SW 1271 (cell line): ENCODE results near the gene PTH2R.
"Not testable (repeated sequence)": the region's sequence is repeated elsewhere in the genome, so short reads cannot be mapped to it uniquely, and the experiment has no call there.

Experiments
- DNase-seq, 2 experiments: peaks; one replicate each; lab custom pipeline; 2025; lab: John Stamatoyannopoulos, UW

The PTH2R gene

DNA sequence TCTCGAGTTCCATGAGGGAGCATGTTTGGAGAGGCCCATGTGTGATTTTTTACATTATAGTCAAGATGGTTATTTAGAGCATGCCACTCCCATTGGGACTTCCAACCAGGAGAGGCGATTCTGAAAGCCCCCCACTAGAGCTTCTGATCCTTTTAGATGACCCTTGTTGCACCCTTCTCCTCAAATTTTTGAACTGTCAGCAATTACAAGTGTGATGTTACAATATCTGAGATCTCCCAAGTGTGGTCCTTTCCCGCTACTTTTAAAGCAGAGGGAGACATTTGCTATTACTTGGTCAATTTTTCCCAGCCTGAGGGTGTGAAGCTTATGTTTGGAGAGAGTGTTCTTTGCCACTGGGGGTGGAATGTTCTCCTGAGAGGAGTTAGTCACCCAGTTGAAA, 16.7 kb upstream of the PTH2R start:
- DNase-seq: no peak

GRCh38 chr2:208392300-208392699, 14.3 kb upstream of the PTH2R start:
- no peak for DNase-seq

DNA sequence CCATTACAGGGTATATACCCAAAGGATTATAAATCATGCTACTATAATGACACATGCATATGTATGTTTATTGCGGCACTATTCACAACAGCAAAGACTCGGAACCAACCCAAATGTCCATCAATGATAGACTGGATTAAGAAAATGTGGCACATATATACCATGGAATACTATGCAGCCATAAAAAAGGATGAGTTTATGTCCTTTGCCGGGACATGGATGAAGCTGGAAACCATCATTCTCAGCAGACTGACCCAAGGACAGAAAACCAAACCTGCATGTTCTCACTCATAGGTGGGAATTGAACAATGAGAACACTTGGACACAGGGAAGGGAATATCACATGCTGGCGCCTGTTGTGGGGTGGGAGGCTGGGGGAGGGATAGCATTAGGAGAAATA, 9.8 kb upstream of the PTH2R start:
- not testable (repeated sequence) for DNase-seq

GRCh38 chr2:208399201-208399600, 7.4 kb upstream of the PTH2R start:
- DNase-seq: no peak

DNA sequence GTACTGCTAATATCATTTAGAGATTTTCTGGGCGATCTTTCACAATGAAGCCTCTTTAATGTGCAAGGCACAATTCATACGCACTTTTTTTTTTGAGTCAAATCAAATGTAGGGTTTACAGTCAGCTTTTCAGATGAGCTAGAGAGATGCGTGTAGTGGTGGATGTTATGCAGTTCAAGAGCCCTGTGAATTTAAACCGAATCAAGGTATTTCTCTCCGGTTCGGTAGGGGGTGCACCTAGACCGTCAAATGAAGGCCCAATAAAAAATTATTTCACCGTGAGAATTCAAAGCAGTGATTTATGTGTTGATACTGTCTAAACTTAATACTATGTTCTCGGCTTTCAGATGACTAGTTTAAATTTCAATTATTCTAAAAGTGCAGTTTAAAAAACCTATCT, 1.1 kb downstream of the PTH2R start:
- no peak for DNase-seq

GRCh38 chr2:208413931-208414330, 7.3 kb downstream of the PTH2R start:
- no peak for DNase-seq

DNA sequence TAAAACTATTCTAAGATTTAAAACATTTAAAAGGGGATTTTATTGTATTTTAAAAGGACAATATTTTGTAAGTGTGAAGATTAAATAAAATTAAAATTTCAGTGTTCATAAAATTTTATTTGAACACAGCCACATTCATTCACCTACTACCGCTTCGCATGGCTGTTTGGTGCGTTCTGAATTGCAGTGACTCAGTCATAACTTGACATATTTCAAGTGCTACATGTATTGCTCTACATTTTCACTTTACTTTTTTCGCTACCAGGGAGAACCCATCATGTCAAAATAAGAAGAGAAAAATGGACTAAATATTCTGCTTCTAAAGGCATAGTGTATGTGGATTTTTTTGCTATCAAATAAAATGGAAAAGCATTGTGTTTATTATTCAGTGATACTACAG, 8.7 kb downstream of the PTH2R start:
- no peak for DNase-seq

GRCh38 chr2:208415897-208416296, 9.3 kb downstream of the PTH2R start:
- DNase-seq: no peak

DNA sequence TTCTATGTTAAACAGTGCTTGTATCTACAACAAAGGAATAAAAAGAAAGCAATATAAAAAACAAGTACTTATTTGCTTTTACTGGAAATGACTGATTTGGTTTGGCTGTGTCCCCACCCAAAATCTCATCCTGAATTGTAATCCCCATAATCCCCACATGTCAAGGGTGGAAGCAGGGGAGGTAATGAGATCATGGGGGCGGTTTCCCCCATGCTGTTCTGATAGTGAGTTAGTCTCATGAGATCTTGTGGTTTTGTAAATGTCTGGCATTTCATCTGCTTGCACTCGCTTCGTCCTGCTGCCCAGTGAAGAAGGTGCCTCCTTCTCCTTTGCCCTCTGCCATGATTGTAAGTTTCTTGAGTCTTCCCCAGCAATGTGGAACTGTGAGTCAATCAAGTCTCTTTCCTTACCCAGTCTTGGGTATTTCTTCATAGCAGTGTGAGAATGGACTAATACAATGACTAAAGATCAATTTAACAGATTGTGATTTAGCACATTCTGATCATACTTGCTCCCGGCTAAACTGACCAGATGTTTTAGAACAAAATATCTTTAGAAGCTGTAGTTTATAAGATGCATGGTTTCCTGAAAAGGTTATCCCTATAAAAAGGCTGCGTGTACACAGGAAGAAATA, 19.9 kb downstream of the PTH2R start:
- DNase-seq: no peak

DNA sequence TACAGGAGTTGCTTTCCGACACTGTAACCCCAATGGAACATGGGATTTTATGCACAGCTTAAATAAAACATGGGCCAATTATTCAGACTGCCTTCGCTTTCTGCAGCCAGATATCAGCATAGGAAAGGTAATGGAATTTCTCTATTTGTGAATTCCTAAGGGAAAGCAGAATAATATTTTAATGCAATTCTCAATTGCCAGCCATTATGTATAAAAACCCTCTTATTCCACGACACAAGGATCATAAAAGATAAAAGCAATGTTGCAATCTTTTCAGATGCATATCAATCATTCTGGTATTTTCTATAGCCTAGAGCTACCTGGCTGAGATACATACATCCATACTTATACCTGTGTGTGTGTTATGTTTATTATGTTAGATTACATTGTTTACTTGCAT, 31.2 kb downstream of the PTH2R start:
- DNase-seq: no peak

GRCh38 chr2:208440716-208441115, 34.1 kb downstream of the PTH2R start:
- DNase-seq: no peak

- DNase-seq: no peak
Observed at GRCh38 chr2:208441951-208442350, 35.4 kb downstream of the PTH2R start.

DNA sequence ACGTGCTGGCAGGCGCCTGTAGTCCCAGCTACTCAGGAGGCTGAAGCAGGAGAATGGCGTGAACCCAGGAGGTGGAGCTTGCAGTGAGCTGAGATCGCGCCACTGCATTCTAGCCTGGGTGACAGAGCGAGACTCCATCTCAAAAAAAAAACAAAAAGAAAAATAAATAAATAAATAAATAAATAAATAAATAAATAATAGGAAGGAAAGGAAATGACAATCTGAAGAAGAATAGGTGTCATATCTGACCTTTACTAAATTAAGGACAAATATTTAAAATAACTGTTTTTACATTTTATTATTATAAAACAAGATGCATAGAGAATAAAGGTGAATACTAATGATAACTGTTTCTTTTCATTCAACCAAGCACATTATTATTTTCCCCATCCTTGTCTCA, 40.9 kb downstream of the PTH2R start:
- not testable (repeated sequence) for DNase-seq

DNA sequence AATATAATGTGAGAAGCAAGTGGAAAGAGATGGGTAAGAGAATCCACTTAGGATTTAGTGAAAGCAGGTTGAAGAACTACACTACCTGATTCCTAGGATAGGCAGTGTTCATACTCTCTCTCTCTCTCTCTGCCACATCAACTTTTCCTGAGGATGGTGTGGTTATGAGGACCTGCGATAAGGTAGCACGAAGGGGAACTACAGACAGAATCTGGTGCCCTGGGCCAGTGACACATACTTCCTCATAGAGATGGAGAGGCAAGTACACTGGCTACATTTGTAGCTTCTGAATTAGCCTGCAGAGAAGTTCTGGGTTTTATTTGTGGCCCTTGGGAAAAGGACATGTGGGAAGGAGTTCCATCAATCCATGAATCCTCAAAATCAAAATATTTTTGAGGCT, 44.5 kb downstream of the PTH2R start:
- no peak for DNase-seq

DNA sequence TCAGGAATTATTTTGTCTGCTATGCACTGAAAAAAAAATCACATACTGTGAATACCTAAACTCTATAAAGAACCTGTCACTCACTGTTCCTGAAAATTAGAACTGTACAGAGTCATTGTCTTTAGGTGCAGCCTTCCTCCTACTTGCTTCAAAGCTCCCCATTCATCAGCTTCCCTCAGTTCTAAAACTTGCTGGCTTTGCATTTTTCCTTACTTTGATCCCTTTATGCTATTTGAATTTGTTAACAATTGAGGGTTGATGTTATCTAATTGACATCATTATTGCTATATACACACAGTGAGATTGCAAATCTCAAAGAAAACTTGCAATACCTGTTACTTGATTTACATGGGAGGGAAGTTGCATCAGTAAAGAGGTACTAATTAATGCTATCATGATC, 48.3 kb downstream of the PTH2R start:
- DNase-seq: no peak

GRCh38 chr2:208463721-208464120, 57.1 kb downstream of the PTH2R start:
- no peak for DNase-seq

DNA sequence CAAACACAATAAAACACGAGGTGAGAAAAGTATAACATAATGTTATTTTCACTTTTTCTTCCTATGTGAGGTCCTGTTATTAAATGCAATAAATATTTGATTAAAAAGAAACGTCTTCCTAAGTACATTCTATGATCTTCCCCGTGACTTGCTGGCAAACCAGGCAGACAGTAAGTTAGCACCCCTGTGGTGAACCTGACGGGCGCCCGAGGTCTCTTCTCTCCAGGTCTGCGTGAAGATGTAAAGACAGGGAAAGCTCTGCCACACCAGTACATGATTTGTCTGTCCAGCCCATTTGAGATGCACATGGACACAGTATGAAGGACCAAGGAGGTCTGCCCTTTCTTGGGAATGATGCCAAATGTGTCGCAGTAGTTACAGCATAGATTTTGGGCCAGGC, 57.6 kb downstream of the PTH2R start:
- no peak for DNase-seq

DNA sequence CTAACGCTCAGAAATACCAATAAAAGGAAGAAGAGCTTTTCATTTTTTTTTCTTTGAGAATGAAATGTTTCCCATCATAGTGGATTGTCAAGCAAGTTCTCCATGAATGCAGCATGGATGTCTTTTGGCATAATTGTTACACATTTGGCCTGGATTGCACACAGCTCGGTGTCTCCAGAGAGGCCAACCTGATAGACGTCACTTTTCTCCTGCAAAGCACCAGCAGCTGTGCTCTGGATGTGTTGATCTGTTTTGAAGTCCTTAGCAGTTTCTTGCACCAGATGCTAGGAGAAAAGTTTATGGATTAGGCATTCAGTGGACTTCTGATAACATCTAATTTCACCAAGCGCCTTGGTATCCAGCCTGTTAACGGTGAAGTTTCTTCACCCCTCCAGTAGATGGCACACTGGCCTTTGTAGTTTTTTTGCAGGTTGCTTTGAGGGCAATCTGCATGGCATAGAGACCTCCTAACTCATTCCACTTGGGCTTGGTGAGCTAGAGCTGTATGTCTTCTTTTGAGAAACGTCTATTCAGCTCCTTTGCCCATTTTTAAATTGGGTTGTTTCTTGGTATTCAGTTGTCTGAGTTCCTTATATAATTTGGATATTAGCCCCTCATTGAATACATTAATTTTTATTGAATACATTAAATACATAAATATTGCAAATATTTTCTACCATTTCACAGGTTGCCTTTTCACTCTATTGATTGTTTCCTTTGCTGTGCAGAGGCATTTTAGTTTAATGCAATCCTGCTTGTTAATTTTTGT, 59.7 kb downstream of the PTH2R start:
- peak in 1 of 2 experiments; percentile 46 for DNase-seq

DNA sequence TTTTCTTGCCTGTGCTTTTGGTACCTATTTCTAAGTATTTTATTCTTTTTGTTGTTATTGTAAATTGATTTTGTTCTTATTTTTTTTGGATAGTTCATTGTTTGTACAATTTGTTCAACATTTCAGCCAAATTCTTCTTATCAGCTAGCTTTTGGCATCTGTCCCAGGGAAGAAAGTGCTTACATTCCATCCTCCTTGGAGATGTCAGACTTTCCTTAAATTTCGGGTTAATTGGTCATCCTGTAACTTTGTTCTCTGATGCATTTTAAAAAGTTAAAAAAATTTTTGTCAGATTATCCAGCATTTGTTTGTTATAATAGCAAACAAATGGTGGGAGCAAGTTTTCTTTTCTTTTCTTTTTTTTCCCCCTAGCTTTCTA, 60.3 kb downstream of the PTH2R start:
- DNase-seq: no peak

DNA sequence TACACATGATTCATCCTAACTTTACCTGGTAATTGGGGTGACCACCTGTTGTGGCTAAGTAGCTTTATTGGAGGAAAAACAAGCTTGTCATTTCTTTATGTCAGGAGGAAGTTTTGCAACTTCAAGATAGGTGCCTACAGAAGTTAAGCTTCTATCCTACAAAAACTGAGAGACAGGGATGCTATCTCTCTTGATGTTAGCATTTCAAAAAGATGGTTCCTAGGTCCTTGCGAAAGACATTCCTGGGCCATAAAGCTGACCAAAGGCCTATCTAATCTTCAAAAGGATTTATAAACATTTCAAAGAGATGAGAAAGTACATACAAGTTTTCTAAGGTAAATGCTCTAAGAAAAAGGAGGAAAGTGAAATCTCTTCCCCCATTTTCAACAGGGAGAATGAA, 61.0 kb downstream of the PTH2R start:
- DNase-seq: no peak

- no peak for DNase-seq
Observed at GRCh38 chr2:208477741-208478140, 71.1 kb downstream of the PTH2R start.

DNA sequence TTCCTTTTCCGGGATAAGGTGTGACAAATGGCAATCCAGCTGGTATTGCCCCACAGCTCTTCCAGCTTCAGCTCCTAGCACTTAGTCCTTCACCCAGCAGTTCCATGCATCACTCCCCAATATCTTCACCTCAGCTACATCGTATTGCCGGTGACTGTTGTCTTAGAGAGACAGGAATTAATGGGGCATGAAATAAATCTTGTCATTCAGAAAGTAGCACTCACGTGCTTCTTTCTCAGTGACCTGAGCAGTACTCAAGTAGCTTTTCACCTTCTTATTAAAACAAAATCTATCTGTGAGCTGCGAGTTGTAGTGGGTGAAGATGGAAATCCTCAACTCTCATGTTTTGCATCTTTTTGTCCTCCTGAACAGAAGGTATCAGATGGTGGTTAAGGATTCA, 72.8 kb downstream of the PTH2R start:
- DNase-seq: no peak

DNA sequence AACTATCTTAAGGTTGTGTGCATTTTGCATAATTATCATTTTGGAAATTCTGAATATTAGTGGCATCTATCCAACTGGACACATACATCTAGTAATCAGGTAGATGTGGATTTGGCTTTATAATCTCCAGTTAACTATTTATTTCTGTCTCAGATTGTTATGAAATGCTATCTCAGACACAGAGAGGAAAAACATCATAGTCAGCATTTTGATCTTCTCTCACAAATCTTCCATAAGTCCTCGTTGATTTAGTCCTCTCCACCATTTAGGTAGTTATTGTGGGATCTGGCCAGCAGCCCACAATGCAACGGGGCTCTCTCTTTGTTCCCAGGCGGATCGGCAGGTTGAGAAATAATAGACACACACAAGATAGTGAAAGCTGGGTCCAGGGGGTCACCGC, 75.4 kb downstream of the PTH2R start:
- not testable (repeated sequence) for DNase-seq

GRCh38 chr2:208482453-208483015, 75.9 kb downstream of the PTH2R start:
- DNase-seq: not testable (repeated sequence)
